Suppressor macrophage (primary cell): ENCODE measurements around the gene GASK1A.

Source experiments
- DNase-seq, 4 experiments: peaks; one replicate each; pipeline ENCODE4 v3.0.0-alpha.2; 2020 to 2022

The GASK1A gene

DNA sequence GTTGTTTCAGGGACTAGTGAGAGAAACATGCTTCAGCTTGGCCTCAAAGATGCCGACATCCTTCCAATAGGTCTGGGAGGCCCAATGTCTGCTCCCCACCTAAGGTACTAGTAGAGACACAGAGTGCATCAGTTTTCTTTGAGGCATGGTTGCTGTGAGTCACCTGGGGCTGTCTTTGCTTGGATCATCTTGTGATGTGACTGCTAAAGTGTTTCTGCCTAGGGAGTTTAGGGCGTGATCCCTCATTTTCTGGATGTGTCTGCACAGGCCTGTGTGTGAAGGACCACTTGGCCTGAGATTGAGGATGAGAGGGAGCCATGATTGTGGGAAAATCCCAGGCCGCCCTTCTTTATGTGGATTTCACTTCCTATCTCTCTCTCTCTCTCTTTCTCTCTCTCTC, 4.8 kb downstream of the GASK1A start:
- DNase-seq, result no peak

DNA sequence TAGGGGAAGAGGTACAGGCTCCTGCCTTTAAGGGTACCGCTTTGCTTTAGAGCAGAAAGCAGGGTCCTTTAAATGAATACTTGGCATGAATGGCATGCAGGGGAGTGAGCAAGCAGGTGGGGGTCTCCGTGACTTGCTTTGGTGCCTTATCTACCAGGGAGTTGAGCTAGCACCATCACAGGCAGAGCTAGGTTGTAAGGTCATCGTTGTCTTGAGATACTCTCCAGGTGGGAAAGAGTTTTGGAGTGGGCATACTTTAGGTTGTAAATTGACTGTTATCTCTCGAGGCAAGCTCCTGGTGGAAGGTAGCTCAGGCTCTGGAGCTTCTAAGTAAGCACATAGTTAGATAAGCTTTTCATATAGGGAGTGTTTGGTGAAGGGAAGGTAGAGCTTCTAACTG, 5.6 kb downstream of the GASK1A start:
- DNase-seq, result no peak

- DNase-seq, result no peak
Observed at GRCh38 chr3:42988097-42988496, 9.0 kb downstream of the GASK1A start.

- no peak for DNase-seq
Observed at GRCh38 chr3:42988566-42988965, 9.5 kb downstream of the GASK1A start.

DNA sequence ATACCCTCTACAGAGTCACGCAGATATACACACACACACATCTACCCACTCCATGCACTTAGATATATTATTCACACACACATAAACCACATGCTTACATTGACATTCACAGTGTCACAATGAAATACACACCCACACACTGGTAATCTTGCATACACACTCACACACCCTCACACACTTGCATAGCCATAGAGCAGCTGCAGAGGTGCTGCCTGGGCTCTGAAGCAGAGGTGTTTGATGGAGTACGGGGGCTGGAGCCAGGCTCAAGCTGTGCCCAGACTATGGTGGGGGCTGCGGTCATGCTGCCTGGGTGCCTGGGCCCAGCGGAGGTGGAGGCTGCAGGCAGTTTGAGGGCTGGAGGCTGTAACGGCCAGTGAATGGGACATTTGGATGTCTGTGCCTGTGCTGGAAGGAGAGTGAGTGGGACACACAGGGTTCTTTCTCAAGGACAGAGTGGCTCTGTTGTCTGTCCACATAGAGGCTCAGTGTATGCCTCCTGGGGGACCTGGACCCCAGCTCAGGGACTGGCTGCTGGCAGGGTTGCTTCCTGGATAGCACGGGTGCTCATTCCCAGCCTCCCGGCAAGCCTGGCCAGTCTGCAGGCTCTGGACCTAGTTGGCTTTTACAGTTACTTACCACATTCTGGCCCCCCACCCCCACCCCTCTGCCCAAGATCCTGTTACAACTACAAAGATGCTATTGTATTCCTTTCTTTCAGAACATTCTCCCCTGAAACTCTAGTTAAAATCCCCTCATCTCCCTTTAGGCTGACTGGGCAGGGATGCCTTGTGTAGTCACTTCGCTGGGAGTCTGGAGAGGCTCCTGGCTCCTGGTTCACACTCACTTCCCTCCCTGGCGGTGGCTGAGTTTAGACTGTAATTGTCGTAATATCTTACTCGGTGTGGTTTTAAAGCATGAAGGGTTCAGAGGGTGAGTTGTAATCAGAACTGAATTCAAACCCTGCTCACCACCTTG, 12.5 kb downstream of the GASK1A start:
- DNase-seq, result peak in 2 of 4 experiments; percentile 33 to 59

DNA sequence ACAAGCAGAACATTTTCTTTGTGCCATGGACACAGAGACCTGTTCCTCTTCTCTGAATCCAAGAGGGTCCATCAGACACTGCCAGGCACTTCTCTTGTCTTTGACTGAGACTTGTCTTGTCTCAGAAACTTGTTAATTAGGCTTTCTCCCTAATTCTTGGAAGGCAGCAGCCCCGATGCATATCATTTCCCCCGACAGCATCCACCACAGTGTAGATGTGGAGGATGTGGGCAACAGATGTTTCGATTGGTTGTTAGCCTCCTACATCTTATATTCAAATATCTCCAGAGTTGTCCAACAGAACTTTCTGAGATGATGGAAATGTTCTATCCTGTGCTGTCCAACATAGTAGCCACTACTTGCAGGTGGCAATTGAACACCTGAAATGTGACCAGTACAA, 15.5 kb downstream of the GASK1A start:
- no peak for DNase-seq

DNA sequence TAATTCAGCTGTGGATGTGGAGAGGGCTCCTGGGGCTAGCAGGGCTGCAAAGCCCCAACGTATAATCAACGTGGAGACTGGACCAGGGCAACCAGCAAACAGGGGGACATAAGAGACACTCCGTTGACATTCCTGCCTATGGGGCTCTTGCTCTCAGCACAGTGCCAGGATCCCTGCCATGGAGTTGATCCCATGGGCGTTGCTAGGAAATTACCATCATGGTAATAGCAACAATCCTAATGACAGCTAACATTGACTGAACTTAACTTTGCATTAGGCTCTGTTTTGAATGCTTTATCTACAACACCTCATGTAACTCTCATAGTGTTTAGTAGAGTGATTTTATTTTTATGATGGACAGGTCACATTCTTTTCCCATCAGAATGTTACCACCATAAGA, 16.9 kb downstream of the GASK1A start:
- DNase-seq, result no peak

DNA sequence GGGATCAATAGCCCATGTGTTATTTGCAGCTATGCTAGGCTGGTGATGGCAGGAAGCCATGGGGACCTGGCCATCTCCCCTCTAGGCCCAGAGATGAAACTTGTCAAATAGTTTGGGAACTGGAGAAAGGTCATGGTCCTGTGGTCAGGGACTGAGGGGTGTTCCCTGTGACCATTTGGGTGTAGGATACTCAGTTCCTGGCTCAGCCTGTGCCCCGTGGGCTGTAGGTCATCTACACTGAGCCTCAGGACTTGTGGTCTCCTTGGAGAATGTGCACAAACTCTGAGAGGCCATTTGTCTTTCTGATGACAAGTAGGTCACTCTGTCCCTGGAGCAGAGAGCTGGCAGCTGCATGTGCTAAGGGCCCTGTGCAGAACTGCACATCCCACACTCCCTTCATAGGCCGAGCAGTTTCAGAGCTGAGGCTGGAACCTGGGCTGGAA, 17.5 kb downstream of the GASK1A start:
- peak in 3 of 4 experiments; percentile 14 to 33 (median 33) for DNase-seq

DNA sequence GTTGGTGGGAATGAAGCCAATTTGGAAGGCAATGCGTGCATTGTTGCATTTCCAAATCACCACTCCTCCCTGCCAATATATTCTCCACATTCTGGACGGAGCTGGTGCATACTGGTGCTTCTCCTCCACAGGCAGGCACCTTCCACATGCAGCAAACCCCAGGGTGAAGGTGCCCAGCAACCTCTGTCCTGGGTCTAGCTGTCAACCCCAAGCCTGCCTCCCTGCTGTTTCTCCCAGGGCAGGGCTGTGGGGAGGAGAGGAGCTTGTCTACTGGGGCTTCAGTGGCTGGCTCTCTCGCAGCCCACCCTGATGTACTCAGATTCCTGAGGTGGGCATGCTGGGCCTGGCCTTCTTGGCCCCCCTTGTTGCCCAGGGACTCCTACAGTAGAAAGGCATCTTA, 20.1 kb downstream of the GASK1A start:
- no peak for DNase-seq

- DNase-seq, result no peak
Observed at GRCh38 chr3:42999632-43000031, 20.5 kb downstream of the GASK1A start.

DNA sequence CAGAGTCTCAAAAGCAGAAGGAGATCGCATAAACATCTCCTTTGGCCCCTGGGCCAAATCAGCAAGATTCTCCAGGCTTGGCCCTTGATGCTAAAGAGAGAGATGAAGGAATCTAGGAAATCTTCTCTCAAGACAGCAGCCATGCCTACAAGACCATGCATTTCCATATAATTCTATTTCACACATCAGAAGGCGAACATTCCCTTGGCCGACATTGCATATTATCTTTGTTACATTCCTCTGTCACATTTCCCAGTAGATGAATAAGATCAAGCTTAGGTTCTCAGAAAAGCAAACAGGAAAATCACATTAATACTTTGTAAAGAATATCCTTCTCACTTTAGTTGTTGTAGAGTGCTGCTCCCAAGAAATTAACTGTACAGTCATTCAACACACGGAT, 21.3 kb downstream of the GASK1A start:
- no peak for DNase-seq

DNA sequence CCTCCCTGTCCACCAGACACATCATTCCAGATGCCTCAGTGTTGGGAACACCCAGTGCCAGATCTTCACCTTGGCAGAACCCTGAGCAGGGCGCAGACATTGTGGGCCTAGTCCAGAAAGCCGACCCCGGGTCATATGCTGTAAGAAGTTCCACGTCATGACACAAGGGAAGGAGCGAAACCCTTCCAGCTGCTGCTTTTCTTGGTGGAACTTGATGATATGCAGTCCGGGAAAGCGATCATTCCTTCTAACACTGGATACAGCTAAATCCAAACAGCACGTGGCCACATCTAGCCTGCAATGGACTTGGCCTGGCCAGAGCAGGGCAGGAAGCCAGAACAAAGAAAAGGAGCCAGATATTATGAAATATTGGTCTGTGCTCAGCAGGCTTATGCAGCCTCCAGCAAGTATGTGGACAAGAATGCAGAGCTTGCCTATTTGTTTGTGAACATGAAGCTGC, 22.0 kb downstream of the GASK1A start:
- peak in 2 of 4 experiments; percentile 23 to 24 for DNase-seq

- DNase-seq, result no peak
Observed at GRCh38 chr3:43001556-43002121, 22.5 kb downstream of the GASK1A start.

DNA sequence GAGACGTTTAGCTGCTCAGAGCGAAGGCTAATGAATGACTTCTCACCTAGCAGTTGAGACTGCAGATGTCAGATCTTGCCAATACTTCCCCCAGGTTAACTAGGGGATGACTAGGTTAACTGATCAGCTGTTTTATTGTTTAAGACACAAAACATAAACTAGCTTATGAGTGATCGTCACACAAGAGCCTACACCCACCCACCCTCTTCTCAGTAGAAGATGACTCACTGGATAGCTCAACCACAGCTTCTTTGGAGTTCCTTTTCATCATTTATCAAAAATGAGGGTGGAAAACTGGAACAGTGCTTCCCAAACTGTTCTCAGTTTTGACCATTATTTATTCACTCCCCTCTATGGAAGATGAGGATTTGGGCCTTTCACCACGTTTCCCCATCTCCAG, 25.2 kb downstream of the GASK1A start:
- DNase-seq, result peak; percentile 41 to 76 (median 70)

GRCh38 chr3:43005253-43005652, 26.1 kb downstream of the GASK1A start:
- DNase-seq, result no peak

DNA sequence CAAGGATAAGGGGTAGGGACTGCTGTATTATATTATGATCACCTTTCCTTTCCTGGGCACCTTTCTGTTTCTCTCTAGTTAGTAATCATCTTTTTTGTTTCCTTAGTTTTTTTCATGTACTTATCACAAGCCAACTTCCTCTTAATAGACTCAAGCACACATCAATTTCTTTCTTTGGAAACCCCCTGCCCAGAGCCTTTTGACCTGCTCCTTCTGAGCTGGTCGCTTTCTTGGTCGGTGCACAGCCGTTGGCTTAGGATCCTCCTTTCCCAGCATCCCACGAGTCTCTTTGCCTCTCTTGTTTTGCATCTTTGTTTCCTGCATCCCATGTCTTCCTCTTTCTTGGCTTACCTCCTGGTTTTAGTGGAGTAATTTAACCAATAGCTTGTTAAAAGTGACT, 26.9 kb downstream of the GASK1A start:
- peak in 3 of 4 experiments; percentile 23 to 56 (median 41) for DNase-seq

GRCh38 chr3:43006825-43007224, 27.7 kb downstream of the GASK1A start:
- DNase-seq, result no peak

DNA sequence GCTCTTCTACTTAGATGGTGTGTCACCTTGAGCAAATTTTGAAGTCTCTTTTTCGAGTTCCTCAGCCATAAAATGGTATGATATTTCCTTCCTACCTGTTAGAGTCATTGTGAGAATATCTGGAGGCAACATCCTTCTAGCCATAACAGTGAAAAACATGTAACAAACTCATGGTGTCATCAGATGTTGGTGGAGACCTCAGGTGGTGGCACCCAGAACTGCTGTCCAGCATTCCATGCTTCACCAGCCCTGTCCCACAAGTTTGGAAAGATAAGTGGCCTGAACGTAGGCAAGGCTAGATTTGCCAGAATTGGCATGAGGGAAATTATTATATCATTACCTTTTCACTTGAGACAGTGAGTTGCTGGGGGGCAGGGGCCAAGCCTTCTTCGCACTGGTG, 30.4 kb downstream of the GASK1A start:
- no peak for DNase-seq

DNA sequence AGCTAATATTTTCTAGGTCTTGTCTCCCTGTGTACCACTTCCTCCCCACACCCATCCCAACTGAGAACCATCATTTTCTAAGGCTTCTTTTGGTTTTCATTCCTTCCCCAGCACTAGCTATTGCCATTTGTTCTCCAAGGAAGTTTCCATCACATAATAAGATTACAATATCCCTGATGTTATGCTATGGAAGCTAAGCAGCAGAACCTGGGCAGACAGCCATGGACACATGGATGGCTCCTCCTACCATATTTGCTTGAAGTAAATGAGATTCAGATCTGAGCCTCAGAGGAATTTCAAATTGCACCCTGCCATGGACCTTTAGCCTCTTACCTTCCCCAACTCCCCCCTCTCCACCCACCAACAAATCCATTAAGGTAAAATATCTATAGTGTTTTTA, 31.5 kb downstream of the GASK1A start:
- DNase-seq, result no peak

DNA sequence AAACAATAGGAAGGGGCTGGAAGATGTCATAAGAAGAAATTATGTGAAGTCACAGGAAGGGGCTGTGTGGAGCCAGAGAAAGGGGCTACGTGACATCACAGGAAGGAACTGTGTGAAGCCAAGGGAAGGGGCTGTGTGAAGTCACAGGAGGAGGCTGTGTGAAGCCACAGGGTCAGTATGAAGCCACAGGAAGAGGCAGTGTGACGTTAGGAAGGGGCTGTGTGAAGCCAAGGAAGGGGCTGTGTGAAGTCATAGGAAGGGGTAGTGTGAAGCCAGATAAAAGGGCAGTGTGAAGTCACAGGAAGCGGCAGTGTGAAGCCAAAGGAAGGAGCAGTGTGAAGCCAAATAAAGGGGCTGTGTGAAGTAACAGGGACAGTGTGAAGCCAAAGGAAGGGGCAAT, 32.5 kb downstream of the GASK1A start:
- DNase-seq, result no peak

DNA sequence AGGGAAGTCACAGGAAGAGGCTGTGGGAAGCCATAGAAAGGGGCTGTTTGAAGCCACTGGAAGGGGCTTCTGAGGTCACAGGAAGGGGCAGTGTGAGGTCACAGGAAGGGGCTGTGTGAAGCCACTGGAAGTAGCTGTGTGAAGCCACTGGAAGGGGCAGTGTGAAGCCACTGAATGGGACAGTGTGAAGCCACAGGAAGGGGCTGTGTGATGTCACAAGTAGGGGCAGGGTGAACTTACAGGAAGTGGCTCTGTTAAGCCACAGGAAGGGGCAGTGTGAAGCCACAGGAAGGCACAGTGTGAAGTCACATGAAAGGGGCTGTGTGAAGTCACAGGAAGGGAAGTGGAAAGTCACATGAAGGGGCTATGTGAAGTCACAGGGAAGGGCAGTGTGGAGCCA, 33.1 kb downstream of the GASK1A start:
- DNase-seq, result no peak

DNA sequence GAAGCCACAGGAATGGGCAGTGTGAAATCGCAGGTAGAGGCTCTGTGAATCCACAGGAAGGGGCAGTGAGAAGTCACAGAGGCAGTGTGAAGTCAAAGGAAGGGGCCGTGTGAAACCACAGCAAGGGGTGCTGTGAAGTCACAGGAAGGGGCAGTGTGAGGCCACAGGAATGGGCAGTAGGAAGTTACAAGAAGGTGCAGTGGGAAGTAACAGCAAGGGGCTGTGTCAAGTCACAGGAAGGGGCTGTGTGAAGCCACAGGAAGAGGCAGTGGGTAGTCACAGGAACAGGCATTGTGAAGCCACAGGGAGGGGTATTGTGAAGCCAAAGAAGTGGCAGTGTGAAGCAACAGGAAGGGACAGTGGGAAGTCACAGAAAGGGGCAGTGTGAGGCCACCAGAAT, 34.1 kb downstream of the GASK1A start:
- DNase-seq, result peak in 2 of 4 experiments; percentile 11 to 36

- DNase-seq, result no peak
Observed at GRCh38 chr3:43013743-43014155, 34.6 kb downstream of the GASK1A start.

DNA sequence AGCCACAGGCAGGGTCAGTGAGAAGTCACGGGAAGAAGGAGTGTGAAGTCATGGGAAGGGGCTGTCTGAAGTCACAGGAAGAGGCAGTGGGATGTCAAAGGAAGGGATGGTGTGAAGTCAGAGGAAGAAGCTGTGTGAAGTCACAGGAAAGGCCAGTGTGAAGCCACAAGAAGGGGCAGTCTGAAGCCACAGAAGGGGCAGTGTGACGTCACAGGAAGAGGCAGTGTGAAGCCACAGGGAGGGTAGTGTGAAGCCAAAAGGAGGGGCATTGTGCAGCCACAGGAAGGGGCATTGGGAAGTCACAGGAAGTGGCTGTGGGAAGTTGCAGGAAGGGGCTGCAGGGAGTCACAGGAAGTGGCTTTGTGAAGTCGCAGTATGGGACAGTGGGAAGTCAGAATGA, 35.1 kb downstream of the GASK1A start:
- DNase-seq, result no peak
